Measurements from ENCODE around the gene TOGARAM2.
A peak's percentile ranks its signal among the peaks of the same experiment; 100 is the strongest.

TOGARAM2 gene

GRCh38 chr2:29062371-29062770 is 81.3 kb downstream of the TOGARAM2 start:
- Histone ChIP-seq H4K12ac (ENCODE audit: low read depth, low read length) (no peak overlapping the region), H3K23ac (ENCODE audit: low read length) (no peak overlapping the region), H3K9ac (ENCODE audit: low read length) (no peak overlapping the region), H3K27ac (ENCODE audit: low read depth, low read length) (no peak overlapping the region), H3K14ac (ENCODE audit: low read length) (no peak overlapping the region), H3K79me2 (ENCODE audit: control insufficient read depth, insufficient read depth, low read length, poor library complexity) (no peaks in the 10 kb centered on the region), H3K4me2 (ENCODE audit: low read length) (no peak overlapping the region), H3K9me3 (ENCODE audit: insufficient read depth, low read depth, low read length) (peaks cover 4% of the 10 kb centered on the region), H2BK5ac (ENCODE audit: low read depth, low read length, poor library complexity) (no peak overlapping the region), H3K4me1 (ENCODE audit: control insufficient read depth in 1 of 2, insufficient read depth in 2 of 2, low read length in 2 of 2) (no peaks in the 10 kb centered on the region), H3K4ac (ENCODE audit: low read depth, low read length) (no peak overlapping the region), H3K18ac (ENCODE audit: low read length) (no peak overlapping the region), H2AFZ (ENCODE audit: insufficient read depth, low read length, poor library complexity) (no peak overlapping the region), H2AK5ac (ENCODE audit: low read length) (no peak overlapping the region), H4K91ac (ENCODE audit: low read depth, low read length) (no peak overlapping the region), H4K8ac (ENCODE audit: low read depth, low read length) (no peak overlapping the region), H3K27me3 (ENCODE audit: insufficient read depth, low read length) (no peaks in the 10 kb centered on the region), H3K79me1 (ENCODE audit: low read length) (no peaks in the 10 kb centered on the region), H2BK12ac (ENCODE audit: low read length) (no peak overlapping the region), H3K36me3 (ENCODE audit: control insufficient read depth in 1 of 2, insufficient read depth in 2 of 2, low read length in 2 of 2) (no peaks in the 10 kb centered on the region), H2BK120ac (ENCODE audit: insufficient read depth, low read length, poor library complexity) (no peak overlapping the region), H3K4me3 (ENCODE audit: low read depth, low read length) (no peak overlapping the region)
- DNase-seq = no peak
- no CpG with 5 or more reads among the region's 10 CpGs for WGBS (ENCODE audit: extremely low coverage, insufficient coverage, insufficient read length)

GRCh38 chr2:29063056-29063455 is 82.0 kb downstream of the TOGARAM2 start:
- Histone ChIP-seq H3K27me3 (ENCODE audit: insufficient read depth, low read length) (no peaks in the 10 kb centered on the region), H2AK5ac (ENCODE audit: low read length) (no peak overlapping the region), H3K4me3 (ENCODE audit: low read depth, low read length) (no peak overlapping the region), H3K18ac (ENCODE audit: low read length) (no peak overlapping the region), H2BK5ac (ENCODE audit: low read depth, low read length, poor library complexity) (no peak overlapping the region), H2AFZ (ENCODE audit: insufficient read depth, low read length, poor library complexity) (no peak overlapping the region), H3K9me3 (ENCODE audit: insufficient read depth, low read depth, low read length) (peaks cover 4% of the 10 kb centered on the region), H3K23ac (ENCODE audit: low read length) (no peak overlapping the region), H3K4me1 (ENCODE audit: control insufficient read depth in 1 of 2, insufficient read depth in 2 of 2, low read length in 2 of 2) (no peaks in the 10 kb centered on the region), H3K9ac (ENCODE audit: low read length) (no peak overlapping the region), H2BK120ac (ENCODE audit: insufficient read depth, low read length, poor library complexity) (no peak overlapping the region), H2BK12ac (ENCODE audit: low read length) (no peak overlapping the region), H3K27ac (ENCODE audit: low read depth, low read length) (no peak overlapping the region), H4K91ac (ENCODE audit: low read depth, low read length) (no peak overlapping the region), H3K4me2 (ENCODE audit: low read length) (no peak overlapping the region), H3K79me2 (ENCODE audit: control insufficient read depth, insufficient read depth, low read length, poor library complexity) (no peaks in the 10 kb centered on the region), H3K36me3 (ENCODE audit: control insufficient read depth in 1 of 2, insufficient read depth in 2 of 2, low read length in 2 of 2) (no peaks in the 10 kb centered on the region), H3K14ac (ENCODE audit: low read length) (no peak overlapping the region), H4K12ac (ENCODE audit: low read depth, low read length) (no peak overlapping the region), H3K79me1 (ENCODE audit: low read length) (no peaks in the 10 kb centered on the region), H4K8ac (ENCODE audit: low read depth, low read length) (no peak overlapping the region), H3K4ac (ENCODE audit: low read depth, low read length) (no peak overlapping the region)
- no peak for DNase-seq
- WGBS (ENCODE audit: extremely low coverage, insufficient coverage, insufficient read length) = no CpG with 5 or more reads among the region's 6 CpGs

- H3K4me2 ChIP-seq (ENCODE audit: low read length) = no peak overlapping the region
- no peak overlapping the region for H3K14ac ChIP-seq (ENCODE audit: low read length)
- H4K12ac ChIP-seq (ENCODE audit: low read depth, low read length) = no peak overlapping the region
- H2BK5ac ChIP-seq (ENCODE audit: low read depth, low read length, poor library complexity) = no peak overlapping the region
- H3K4ac ChIP-seq (ENCODE audit: low read depth, low read length) = no peak overlapping the region
- no peak overlapping the region for H2AK5ac ChIP-seq (ENCODE audit: low read length)
- peak in 1 of 2 donors; percentile 15 for DNase-seq
- H3K27ac ChIP-seq (ENCODE audit: low read depth, low read length) = no peak overlapping the region
- H3K27me3 ChIP-seq (ENCODE audit: insufficient read depth, low read length) = no peaks in the 10 kb centered on the region
- no peaks in the 10 kb centered on the region for H3K4me1 ChIP-seq (ENCODE audit: control insufficient read depth in 1 of 2, insufficient read depth in 2 of 2, low read length in 2 of 2)
- H2BK120ac ChIP-seq (ENCODE audit: insufficient read depth, low read length, poor library complexity) = no peak overlapping the region
- no peak overlapping the region for H4K8ac ChIP-seq (ENCODE audit: low read depth, low read length)
- no peak overlapping the region for H3K18ac ChIP-seq (ENCODE audit: low read length)
- H3K9ac ChIP-seq (ENCODE audit: low read length) = no peak overlapping the region
- no CpG with 5 or more reads among the region's 20 CpGs for WGBS (ENCODE audit: extremely low coverage, insufficient coverage, insufficient read length)
- H3K36me3 ChIP-seq (ENCODE audit: control insufficient read depth in 1 of 2, insufficient read depth in 2 of 2, low read length in 2 of 2) = no peaks in the 10 kb centered on the region
- H3K23ac ChIP-seq (ENCODE audit: low read length) = peak overlapping the region; percentile 97
- H3K79me1 ChIP-seq (ENCODE audit: low read length) = no peaks in the 10 kb centered on the region
- H2BK12ac ChIP-seq (ENCODE audit: low read length) = no peak overlapping the region
- peaks cover 4% of the 10 kb centered on the region for H3K9me3 ChIP-seq (ENCODE audit: insufficient read depth, low read depth, low read length)
- H3K4me3 ChIP-seq (ENCODE audit: low read depth, low read length) = no peak overlapping the region
- no peak overlapping the region for H2AFZ ChIP-seq (ENCODE audit: insufficient read depth, low read length, poor library complexity)
- H4K91ac ChIP-seq (ENCODE audit: low read depth, low read length) = no peak overlapping the region
- no peaks in the 10 kb centered on the region for H3K79me2 ChIP-seq (ENCODE audit: control insufficient read depth, insufficient read depth, low read length, poor library complexity)
Measured at GRCh38 chr2:29063646-29064345, 82.7 kb downstream of the TOGARAM2 start.

- Histone ChIP-seq H2BK120ac (ENCODE audit: insufficient read depth, low read length, poor library complexity) (no peak overlapping the region), H4K91ac (ENCODE audit: low read depth, low read length) (no peak overlapping the region), H3K4me1 (ENCODE audit: control insufficient read depth in 1 of 2, insufficient read depth in 2 of 2, low read length in 2 of 2) (no peaks in the 10 kb centered on the region), H4K8ac (ENCODE audit: low read depth, low read length) (no peak overlapping the region), H4K12ac (ENCODE audit: low read depth, low read length) (no peak overlapping the region), H3K4me2 (ENCODE audit: low read length) (no peak overlapping the region), H2AFZ (ENCODE audit: insufficient read depth, low read length, poor library complexity) (no peak overlapping the region), H3K4me3 (ENCODE audit: low read depth, low read length) (no peak overlapping the region), H3K79me1 (ENCODE audit: low read length) (no peaks in the 10 kb centered on the region), H3K23ac (ENCODE audit: low read length) (no peak overlapping the region), H3K18ac (ENCODE audit: low read length) (no peak overlapping the region), H3K79me2 (ENCODE audit: control insufficient read depth, insufficient read depth, low read length, poor library complexity) (no peaks in the 10 kb centered on the region), H2BK12ac (ENCODE audit: low read length) (no peak overlapping the region), H3K9ac (ENCODE audit: low read length) (no peak overlapping the region), H3K27me3 (ENCODE audit: insufficient read depth, low read length) (no peaks in the 10 kb centered on the region), H3K9me3 (ENCODE audit: insufficient read depth, low read depth, low read length) (peaks cover 4% of the 10 kb centered on the region), H2AK5ac (ENCODE audit: low read length) (no peak overlapping the region), H2BK5ac (ENCODE audit: low read depth, low read length, poor library complexity) (no peak overlapping the region), H3K27ac (ENCODE audit: low read depth, low read length) (no peak overlapping the region), H3K14ac (ENCODE audit: low read length) (no peak overlapping the region), H3K36me3 (ENCODE audit: control insufficient read depth in 1 of 2, insufficient read depth in 2 of 2, low read length in 2 of 2) (no peaks in the 10 kb centered on the region), H3K4ac (ENCODE audit: low read depth, low read length) (no peak overlapping the region)
- DNase-seq = no peak
- WGBS (ENCODE audit: extremely low coverage, insufficient coverage, insufficient read length) = no CpG with 5 or more reads among the region's 4 CpGs
Measured at GRCh38 chr2:29064346-29064715, 83.2 kb downstream of the TOGARAM2 start.
